Fibroblast of lung (primary cell): ENCODE results near the gene SLC6A12.

Experiments
- CTCF ChIP-seq, 2 donors: IDR thresholded peaks in 1 of 2; conservative IDR thresholded peaks in 1 of 2; 1 replicate in 1 of 2; 2 replicates in 1 of 2; pipeline ENCODE4 v1.5.1; 2011 to 2012; ENCODE audit warnings: low read length in 2 of 2, control low read depth in 1 of 2, inconsistent platforms in 1 of 2, low read depth in 1 of 2, mild to moderate bottlenecking in 1 of 2
- EZH2 ChIP-seq: IDR thresholded peaks from 2 replicates; pipeline ENCODE4 v1.5.1; 2012; ENCODE audit warnings: low read length, control low read depth, mild to moderate bottlenecking; ENCODE audit errors: missing control alignments

GRCh38 chr12:256225-256624 is 42.3 kb upstream of the SLC6A12 start:
- TF ChIP-seq CTCF (conservative IDR thresholded peaks at IDR 0.05 in 1 of 2, IDR thresholded peaks at IDR 0.05 in 1 of 2; ENCODE audit: low read depth in 1 of 2, low read length in 2 of 2): no peak
- TF ChIP-seq EZH2: no peak
